Measurements from ENCODE around the gene WFDC12.
A peak's percentile ranks its signal among the peaks of the same experiment; 100 is the strongest.

WFDC12 gene

GRCh38 chr20:45097485-45098102, 26.7 kb downstream of the WFDC12 start:
- TF ChIP-seq CTCF (IDR thresholded peaks at IDR 0.05; ENCODE audit: low read depth, low read length) = no peak
- no peak overlapping the region for H3K4me3 ChIP-seq (ENCODE audit: low read depth, low read length)

GRCh38 chr20:45096781-45097180, 27.5 kb downstream of the WFDC12 start:
- no peak for TF ChIP-seq CTCF (IDR thresholded peaks at IDR 0.05; ENCODE audit: low read depth, low read length)

GRCh38 chr20:45095805-45096238, 28.4 kb downstream of the WFDC12 start:
- TF ChIP-seq CTCF (IDR thresholded peaks at IDR 0.05; ENCODE audit: low read depth, low read length) = peak; percentile 71

More at GRCh38 chr20:45096781-45097180, 27.5 kb downstream of the WFDC12 start:
- no peak overlapping the region for H3K4me3 ChIP-seq (ENCODE audit: low read depth, low read length)

GRCh38 chr20:45094864-45095574, 29.2 kb downstream of the WFDC12 start:
- TF ChIP-seq CTCF (IDR thresholded peaks at IDR 0.05; ENCODE audit: low read depth, low read length) = no peak

More at GRCh38 chr20:45095805-45096238, 28.4 kb downstream of the WFDC12 start:
- no peak overlapping the region for H3K4me3 ChIP-seq (ENCODE audit: low read depth, low read length)

GRCh38 chr20:45094201-45094600, 30.1 kb downstream of the WFDC12 start:
- no peak for TF ChIP-seq CTCF (IDR thresholded peaks at IDR 0.05; ENCODE audit: low read depth, low read length)
- H3K4me3 ChIP-seq (ENCODE audit: low read depth, low read length) = no peak overlapping the region

More at GRCh38 chr20:45094864-45095574, 29.2 kb downstream of the WFDC12 start:
- H3K4me3 ChIP-seq (ENCODE audit: low read depth, low read length) = no peak overlapping the region

GRCh38 chr20:45092898-45093297, 31.4 kb downstream of the WFDC12 start:
- TF ChIP-seq CTCF (IDR thresholded peaks at IDR 0.05; ENCODE audit: low read depth, low read length) = no peak
- H3K4me3 ChIP-seq (ENCODE audit: low read depth, low read length) = no peak overlapping the region

- no peak for TF ChIP-seq CTCF (IDR thresholded peaks at IDR 0.05; ENCODE audit: low read depth, low read length)
- no peak overlapping the region for H3K4me3 ChIP-seq (ENCODE audit: low read depth, low read length)
Measured at GRCh38 chr20:45091366-45091765, 32.9 kb downstream of the WFDC12 start.

Measured in WI38 (cell line).